GM23338 (cell line): Measurements from ENCODE around the gene MT1E. TPM values are rescaled to one million over a fixed set of nuclear protein-coding genes. Genes with fewer than 3 reads are reported as not detected.

Source experiments
- ATAC-seq: fragments of 200-7000 bp; cut with Tn5 transposase; 3 replicates; pipeline ENCODE4 v1.9.1; 2020
- DNase-seq: peaks from one replicate; pipeline ENCODE4 v3.0.0-alpha.2; 2015; ENCODE audit warnings: low spot score
- H2AFZ ChIP-seq: fragments of 200-600 bp; sonication (generic); 2 replicates; pipeline ENCODE4 v1.8.0; 2016; ENCODE audit warnings: antibody characterized with exemption, mild to moderate bottlenecking, moderate library complexity
- H3F3A ChIP-seq: fragments of 200-600 bp; sonication (generic); replicated peaks from 2 replicates; pipeline ENCODE4 v1.8.0; 2017; ENCODE audit warnings: antibody characterized with exemption, mixed run types, low read depth
- H3K27ac ChIP-seq: fragments of 200-600 bp; sonication (generic); 2 replicates; pipeline ENCODE4 v1.6.1; 2016; ENCODE audit warnings: low read depth
- H3K27me3 ChIP-seq: fragments of 200-600 bp; sonication (generic); 2 replicates; pipeline ENCODE4 v1.8.0; 2016; ENCODE audit warnings: mild to moderate bottlenecking, mixed run types, moderate library complexity; ENCODE audit not compliant: insufficient read depth
- H3K36me3 ChIP-seq: fragments of 200-600 bp; sonication (generic); 2 replicates; pipeline ENCODE4 v1.8.0; 2016; ENCODE audit warnings: mild to moderate bottlenecking; ENCODE audit not compliant: insufficient read depth
- H3K4me1 ChIP-seq: fragments of 200-600 bp; sonication (generic); 2 replicates; pipeline ENCODE4 v1.8.0; 2016; ENCODE audit warnings: mild to moderate bottlenecking, moderate library complexity; ENCODE audit not compliant: insufficient read depth
- H3K4me2 ChIP-seq: fragments of 200-600 bp; sonication (generic); 2 replicates; pipeline ENCODE4 v1.7.1; 2017; ENCODE audit warnings: mixed run types
- H3K4me3 ChIP-seq: fragments of 200-600 bp; sonication (generic); 2 replicates; pipeline ENCODE4 v1.6.1; 2016; ENCODE audit warnings: mixed run types
- H3K79me2 ChIP-seq: fragments of 200-600 bp; sonication (generic); replicated peaks from 2 replicates; pipeline ENCODE4 v1.8.0; 2017; ENCODE audit warnings: mild to moderate bottlenecking; ENCODE audit not compliant: insufficient read depth
- H3K9me2 ChIP-seq: fragments of 200-600 bp; sonication (generic); 2 replicates; pipeline ENCODE4 v1.8.0; 2017; ENCODE audit not compliant: insufficient read depth
- H4K20me1 ChIP-seq: fragments of 200-600 bp; sonication (generic); replicated peaks from 2 replicates; pipeline ENCODE4 v1.8.0; 2017; ENCODE audit warnings: mild to moderate bottlenecking; ENCODE audit not compliant: insufficient read depth
- H3K27ac Mint-ChIP-seq: 2 replicates; pipeline ENCODE4 v1.8.0; 2020; ENCODE audit warnings: inconsistent platforms, mild to moderate bottlenecking, moderate library complexity, mixed read lengths
- H3K27me3 Mint-ChIP-seq: 3 replicates; pipeline ENCODE4 v1.8.0; 2022; ENCODE audit warnings: low read depth, mild to moderate bottlenecking, moderate library complexity, mixed read lengths, inconsistent platforms; ENCODE audit not compliant: insufficient read depth, poor library complexity
- H3K36me3 Mint-ChIP-seq: 3 replicates; pipeline ENCODE4 v1.8.0; 2021; ENCODE audit warnings: low read depth, mild to moderate bottlenecking, inconsistent platforms, moderate library complexity, mixed read lengths
- H3K4me1 Mint-ChIP-seq: 3 replicates; pipeline ENCODE4 v1.8.0; 2020; ENCODE audit warnings: mild to moderate bottlenecking, inconsistent platforms, mixed read lengths
- H3K4me3 Mint-ChIP-seq: 3 replicates; pipeline ENCODE4 v1.8.0; 2021; ENCODE audit warnings: moderate library complexity, mild to moderate bottlenecking, inconsistent platforms, mixed read lengths
- H3K9me3 Mint-ChIP-seq: 3 replicates; pipeline ENCODE4 v1.8.0; 2020; ENCODE audit warnings: moderate library complexity, mild to moderate bottlenecking, inconsistent platforms, mixed read lengths
- CREB1 ChIP-seq: fragments of 250-450 bp; sonication (Bioruptor Pico); IDR thresholded peaks from 2 replicates; pipeline ENCODE4 v1.5.0; 2020; ENCODE audit warnings: low read depth, mild to moderate bottlenecking, moderate library complexity
- EZH2 ChIP-seq: fragments of 200-600 bp; sonication (generic); IDR thresholded peaks from one replicate; pipeline ENCODE4 v1.8.0; 2017; ENCODE audit warnings: antibody characterized with exemption, mild to moderate bottlenecking, low read depth; ENCODE audit not compliant: unreplicated experiment
- EZH2phosphoT487 ChIP-seq: fragments of 200-600 bp; sonication (generic); IDR thresholded peaks from one replicate; pipeline ENCODE4 v1.8.1; 2018; ENCODE audit warnings: antibody characterized with exemption; ENCODE audit not compliant: unreplicated experiment
- NANOG ChIP-seq: IDR thresholded peaks from 2 replicates; pipeline ENCODE4 v1.6.1; 2016; ENCODE audit warnings: antibody characterized with exemption, borderline replicate concordance
- POLR2AphosphoS5 ChIP-seq: IDR thresholded peaks from 2 replicates; pipeline ENCODE4 v1.6.1; 2016; ENCODE audit warnings: antibody characterized with exemption, low read depth
- ZNF331 ChIP-seq: fragments of 250-450 bp; sonication (Bioruptor Pico); IDR thresholded peaks from 2 replicates; pipeline ENCODE4 v1.5.0; 2020; ENCODE audit warnings: low read depth, mild to moderate bottlenecking, moderate library complexity
- polyA plus RNA-seq: library from polyadenylated mRNA; unstranded; fragments of >200 nt; fragmentation: Nextera tagmentation; extraction: Ambion mirVana; gene quantifications from 2 replicates; pipeline ENCODE4 v1.2.1, GENCODE V29; 2016
- total RNA-seq: library from RNA; depleted of rRNA; stranded (reverse); fragments of >200 nt; shearing (Covaris generic); gene quantifications from 2 replicates; pipeline ENCODE4 v1.2.3, GENCODE V29; 2014
- TF ChIP-seq, protein P1 (sequence below): IDR thresholded peaks from one replicate; pipeline ENCODE4 v1.6.1; 2018; ENCODE audit warnings: antibody characterized with exemption; ENCODE audit not compliant: unreplicated experiment
- TF ChIP-seq, protein P2 (sequence below), 2 experiments: fragments of 200-600 bp in 1 of 2; sonication (generic) in 1 of 2; conservative IDR thresholded peaks; 2 replicates each; pipeline versions ENCODE4 v1.5.1 to v1.6.1; 2016 to 2017; ENCODE audit warnings: antibody characterized with exemption in 2 of 2, low read depth in 2 of 2, mild to moderate bottlenecking in 2 of 2, moderate library complexity in 1 of 2

The MT1E gene
- total and polyA plus RNA-seq, 2 experiments from 2014 or later: 31.0 to 121 TPM

DNA sequence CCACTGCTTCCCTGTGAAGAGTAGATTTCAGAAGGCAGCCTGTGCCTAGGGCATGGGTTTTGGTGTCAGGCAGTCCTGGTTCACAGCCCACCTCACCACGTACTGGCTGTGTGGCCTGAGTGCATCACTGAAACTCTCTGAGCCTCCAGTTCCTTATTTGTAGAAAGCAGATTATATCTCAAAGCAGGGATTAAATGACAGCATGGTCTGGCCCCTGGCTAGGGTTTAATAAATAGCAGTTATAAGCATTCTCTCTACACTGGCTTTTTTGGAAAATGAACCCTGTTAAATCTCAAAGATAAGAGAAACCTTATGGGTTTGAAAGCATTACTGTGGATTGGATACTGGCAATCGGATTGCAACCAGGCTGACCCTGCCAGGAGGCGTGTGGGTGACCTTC is 4.0 kb downstream of the MT1E start (continued):
- TF ChIP-seq, protein P1, sequence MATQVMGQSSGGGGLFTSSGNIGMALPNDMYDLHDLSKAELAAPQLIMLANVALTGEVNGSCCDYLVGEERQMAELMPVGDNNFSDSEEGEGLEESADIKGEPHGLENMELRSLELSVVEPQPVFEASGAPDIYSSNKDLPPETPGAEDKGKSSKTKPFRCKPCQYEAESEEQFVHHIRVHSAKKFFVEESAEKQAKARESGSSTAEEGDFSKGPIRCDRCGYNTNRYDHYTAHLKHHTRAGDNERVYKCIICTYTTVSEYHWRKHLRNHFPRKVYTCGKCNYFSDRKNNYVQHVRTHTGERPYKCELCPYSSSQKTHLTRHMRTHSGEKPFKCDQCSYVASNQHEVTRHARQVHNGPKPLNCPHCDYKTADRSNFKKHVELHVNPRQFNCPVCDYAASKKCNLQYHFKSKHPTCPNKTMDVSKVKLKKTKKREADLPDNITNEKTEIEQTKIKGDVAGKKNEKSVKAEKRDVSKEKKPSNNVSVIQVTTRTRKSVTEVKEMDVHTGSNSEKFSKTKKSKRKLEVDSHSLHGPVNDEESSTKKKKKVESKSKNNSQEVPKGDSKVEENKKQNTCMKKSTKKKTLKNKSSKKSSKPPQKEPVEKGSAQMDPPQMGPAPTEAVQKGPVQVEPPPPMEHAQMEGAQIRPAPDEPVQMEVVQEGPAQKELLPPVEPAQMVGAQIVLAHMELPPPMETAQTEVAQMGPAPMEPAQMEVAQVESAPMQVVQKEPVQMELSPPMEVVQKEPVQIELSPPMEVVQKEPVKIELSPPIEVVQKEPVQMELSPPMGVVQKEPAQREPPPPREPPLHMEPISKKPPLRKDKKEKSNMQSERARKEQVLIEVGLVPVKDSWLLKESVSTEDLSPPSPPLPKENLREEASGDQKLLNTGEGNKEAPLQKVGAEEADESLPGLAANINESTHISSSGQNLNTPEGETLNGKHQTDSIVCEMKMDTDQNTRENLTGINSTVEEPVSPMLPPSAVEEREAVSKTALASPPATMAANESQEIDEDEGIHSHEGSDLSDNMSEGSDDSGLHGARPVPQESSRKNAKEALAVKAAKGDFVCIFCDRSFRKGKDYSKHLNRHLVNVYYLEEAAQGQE: no peak
- TF ChIP-seq, protein P2, sequence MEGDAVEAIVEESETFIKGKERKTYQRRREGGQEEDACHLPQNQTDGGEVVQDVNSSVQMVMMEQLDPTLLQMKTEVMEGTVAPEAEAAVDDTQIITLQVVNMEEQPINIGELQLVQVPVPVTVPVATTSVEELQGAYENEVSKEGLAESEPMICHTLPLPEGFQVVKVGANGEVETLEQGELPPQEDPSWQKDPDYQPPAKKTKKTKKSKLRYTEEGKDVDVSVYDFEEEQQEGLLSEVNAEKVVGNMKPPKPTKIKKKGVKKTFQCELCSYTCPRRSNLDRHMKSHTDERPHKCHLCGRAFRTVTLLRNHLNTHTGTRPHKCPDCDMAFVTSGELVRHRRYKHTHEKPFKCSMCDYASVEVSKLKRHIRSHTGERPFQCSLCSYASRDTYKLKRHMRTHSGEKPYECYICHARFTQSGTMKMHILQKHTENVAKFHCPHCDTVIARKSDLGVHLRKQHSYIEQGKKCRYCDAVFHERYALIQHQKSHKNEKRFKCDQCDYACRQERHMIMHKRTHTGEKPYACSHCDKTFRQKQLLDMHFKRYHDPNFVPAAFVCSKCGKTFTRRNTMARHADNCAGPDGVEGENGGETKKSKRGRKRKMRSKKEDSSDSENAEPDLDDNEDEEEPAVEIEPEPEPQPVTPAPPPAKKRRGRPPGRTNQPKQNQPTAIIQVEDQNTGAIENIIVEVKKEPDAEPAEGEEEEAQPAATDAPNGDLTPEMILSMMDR (conservative IDR thresholded peaks at IDR 0.05; ENCODE audit: low read depth in 2 of 2): no peak
- TF ChIP-seq NANOG (no peak), POLR2AphosphoS5 (no peak), CREB1 (CRISPR knock-in tag) (no peak), ZNF331 (no peak), EZH2phosphoT487 (no peak)

DNA sequence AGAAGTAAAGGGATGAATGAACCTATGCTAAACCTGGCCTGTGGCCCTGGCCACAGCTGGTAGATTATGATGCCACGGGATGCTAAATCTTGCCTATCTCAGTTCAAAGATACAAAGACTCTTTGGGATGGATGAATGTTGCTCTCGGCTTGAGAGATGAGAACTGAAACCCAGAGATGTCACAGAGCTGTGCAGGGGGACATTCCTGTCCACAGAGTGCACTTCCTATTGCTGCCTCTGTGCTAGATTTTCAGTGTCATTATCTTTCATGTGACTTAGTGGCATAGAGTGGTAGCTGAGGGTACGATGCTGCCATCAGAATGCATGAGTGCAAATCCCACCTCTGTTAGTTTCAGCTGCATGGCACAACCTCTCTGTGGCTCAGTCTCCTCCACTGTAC is 4.6 kb downstream of the MT1E start:
- Histone ChIP-seq H3F3A (peaks cover 9% of the 10 kb centered on the region; the same call in 1 of the 2 replicates), H3K4me2 (no peak overlapping the region), H3K27me3 (peaks cover 100% of the 10 kb centered on the region), H3K4me3 (no peak overlapping the region), H4K20me1 (peaks cover 19% of the 10 kb centered on the region), H3K36me3 (no peaks in the 10 kb centered on the region), H3K4me1 (peaks cover 22% of the 10 kb centered on the region; the same call in 1 of the 2 replicates), H3K79me2 (no peaks in the 10 kb centered on the region), H3K27ac (no peak overlapping the region), H3K9me2 (no peaks in the 10 kb centered on the region), H2AFZ (no peak overlapping the region)
- no peak for DNase-seq
- TF ChIP-seq EZH2: peak; percentile 33
- TF ChIP-seq, protein P2 (conservative IDR thresholded peaks at IDR 0.05; ENCODE audit: low read depth in 2 of 2): no peak
- H3K27me3 Mint-ChIP-seq: peaks cover 99% of the 10 kb centered on the region
- peaks cover 28% of the 10 kb centered on the region for H3K4me1 Mint-ChIP-seq
- H3K27ac Mint-ChIP-seq: no peak overlapping the region
- peaks cover 14% of the 10 kb centered on the region; the same call in 2 of the 3 replicates for H3K36me3 Mint-ChIP-seq
- H3K4me3 Mint-ChIP-seq: no peak overlapping the region
- ATAC-seq: no peak
- no peaks in the 10 kb centered on the region; the same call in 2 of the 3 replicates for H3K9me3 Mint-ChIP-seq
